Measurements from ENCODE around the gene PCBP3.

Gene PCBP3

GRCh38 chr21:45818276-45818903, 174.9 kb downstream of the PCBP3 start:
- no peak for DNase-seq

GRCh38 chr21:45818904-45819285, 175.4 kb downstream of the PCBP3 start:
- no peak for DNase-seq

DNA sequence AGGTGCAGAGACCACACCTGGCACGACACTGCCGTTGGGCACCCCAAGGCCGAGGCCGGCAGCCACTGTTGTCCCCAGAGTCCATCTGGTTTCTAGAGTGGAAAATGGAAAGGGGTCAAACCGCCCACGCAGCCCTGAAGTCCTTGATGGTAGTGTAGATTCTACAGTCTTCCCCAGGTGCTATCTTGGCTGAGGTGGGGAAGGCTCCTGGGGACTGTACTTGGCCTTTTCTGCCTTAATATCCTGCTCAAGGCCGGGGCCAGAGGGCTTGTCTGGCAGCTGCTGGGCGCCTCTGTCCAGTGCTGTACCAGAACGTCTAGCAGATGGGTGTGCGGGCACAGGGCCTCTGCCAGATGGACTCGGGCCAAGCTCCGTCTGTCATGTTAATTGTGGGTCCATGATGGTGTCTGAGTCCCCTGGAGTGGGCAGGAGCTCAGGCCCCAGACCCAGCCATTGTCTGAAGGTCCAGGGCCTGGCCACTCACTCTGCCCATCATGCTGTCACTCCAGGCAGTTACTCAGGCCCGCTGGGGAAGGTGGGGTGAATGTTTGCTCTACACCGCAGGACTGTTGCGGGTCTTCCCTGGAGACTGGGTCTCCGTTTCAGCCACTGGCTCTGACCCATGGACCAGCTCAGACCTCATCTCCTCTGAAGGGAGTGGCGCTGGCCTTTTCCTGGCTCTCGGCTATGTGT, 176.1 kb downstream of the PCBP3 start:
- no peak for DNase-seq

GRCh38 chr21:45820171-45821091, 176.9 kb downstream of the PCBP3 start:
- peak; percentile 54 for DNase-seq

- DNase-seq = no peak
Observed at GRCh38 chr21:45821315-45821962, 177.9 kb downstream of the PCBP3 start.

GRCh38 chr21:45821998-45822397, 178.5 kb downstream of the PCBP3 start:
- DNase-seq = no peak

- no peak for DNase-seq
Observed at GRCh38 chr21:45822429-45823099, 179.0 kb downstream of the PCBP3 start.

- no peak for DNase-seq
Observed at GRCh38 chr21:45823100-45823681, 179.7 kb downstream of the PCBP3 start.

- no peak for DNase-seq
Observed at GRCh38 chr21:45824546-45825215, 181.2 kb downstream of the PCBP3 start.

DNA sequence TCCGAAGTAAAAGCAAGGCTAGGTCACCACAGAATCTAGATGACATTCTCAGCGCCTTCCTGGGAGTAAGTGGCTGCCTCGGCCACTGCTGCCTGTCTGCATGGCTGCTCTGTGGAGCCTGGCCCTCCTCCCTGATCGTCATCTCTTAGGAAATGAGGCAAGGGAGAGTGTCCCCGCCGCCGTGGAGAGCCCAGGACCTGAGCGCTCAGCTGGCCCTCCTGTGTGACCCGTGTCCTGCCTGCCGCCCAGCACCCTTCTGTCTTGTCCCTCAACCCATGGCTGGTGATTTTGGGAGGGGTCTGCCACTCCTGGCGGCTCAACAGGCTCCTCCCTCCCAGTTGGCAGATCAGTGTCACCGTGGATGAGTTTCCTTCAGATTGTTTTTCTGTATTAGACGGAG, 181.7 kb downstream of the PCBP3 start:
- no peak for DNase-seq

GRCh38 chr21:45826676-45827301, 183.3 kb downstream of the PCBP3 start:
- no peak for DNase-seq

DNA sequence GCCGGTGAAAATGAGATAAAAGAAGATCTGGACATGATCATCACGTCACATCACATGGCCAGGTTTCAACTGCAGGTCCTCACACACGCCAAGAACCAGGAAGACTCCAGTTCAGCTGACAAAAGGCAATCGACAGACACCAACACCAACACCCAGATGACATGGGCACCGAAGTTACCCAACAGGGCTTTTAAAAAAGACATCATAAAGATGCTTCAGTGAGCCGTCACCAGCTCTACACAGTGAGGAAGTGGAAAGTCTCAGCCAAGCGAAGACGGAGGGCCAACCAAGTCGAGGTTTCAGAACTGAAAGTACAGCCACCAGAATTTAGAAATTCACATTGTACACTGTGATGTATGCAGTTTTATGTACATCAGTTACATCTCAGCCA, 183.8 kb downstream of the PCBP3 start:
- no peak for DNase-seq

GRCh38 chr21:45827881-45828579, 184.5 kb downstream of the PCBP3 start:
- no peak for DNase-seq

DNA sequence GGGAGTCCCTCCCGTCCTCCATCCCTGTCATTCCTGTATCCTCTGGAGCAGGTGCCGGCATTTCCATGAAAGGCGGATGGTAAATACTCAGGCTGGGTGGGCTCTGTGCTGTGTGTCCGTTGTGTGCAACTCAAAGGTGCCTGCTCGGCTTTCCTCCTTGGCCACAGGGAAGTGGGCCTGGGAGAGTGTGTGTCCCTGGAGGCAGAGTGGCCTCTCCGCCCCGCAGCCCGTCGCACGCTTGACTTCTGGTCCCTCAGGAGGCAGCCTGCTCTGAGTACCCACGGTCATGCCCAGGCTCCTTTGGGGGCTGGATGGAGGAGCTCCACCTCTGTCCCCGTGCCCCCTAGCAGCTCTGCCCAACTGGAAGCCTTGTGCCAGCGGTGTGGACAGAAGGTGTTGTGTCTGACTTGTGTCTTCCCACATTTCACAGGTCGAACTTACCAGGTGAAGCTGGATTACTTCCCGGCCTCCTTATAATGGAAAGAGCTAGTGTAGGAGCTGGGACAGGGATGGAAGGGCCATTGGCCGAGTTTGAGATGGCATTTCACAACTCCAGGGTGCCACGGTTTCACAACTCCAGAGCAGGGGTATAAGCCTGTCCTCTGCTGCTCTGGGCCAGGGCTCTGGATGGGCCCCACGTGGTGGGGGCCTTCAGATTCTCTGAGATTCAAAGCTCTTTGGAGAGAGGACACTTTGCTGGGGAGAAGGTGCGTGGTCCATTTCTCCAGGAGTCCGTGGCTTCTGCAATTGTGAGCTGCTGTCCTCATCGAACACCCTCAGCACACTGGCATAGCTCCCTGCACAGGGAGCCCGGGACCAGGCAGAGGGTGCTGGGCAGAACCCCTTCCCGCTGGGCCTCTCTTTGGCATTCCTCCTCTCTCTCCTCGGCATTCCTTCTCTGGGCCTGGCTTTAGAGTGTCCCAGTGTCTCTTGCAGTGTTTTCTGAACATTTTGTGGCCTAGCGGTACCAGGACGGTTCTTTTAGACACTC, 185.3 kb downstream of the PCBP3 start:
- no peak for DNase-seq

GRCh38 chr21:45829668-45830067, 186.1 kb downstream of the PCBP3 start:
- no peak for DNase-seq

- DNase-seq = no peak
Observed at GRCh38 chr21:45830221-45830640, 186.7 kb downstream of the PCBP3 start.

DNA sequence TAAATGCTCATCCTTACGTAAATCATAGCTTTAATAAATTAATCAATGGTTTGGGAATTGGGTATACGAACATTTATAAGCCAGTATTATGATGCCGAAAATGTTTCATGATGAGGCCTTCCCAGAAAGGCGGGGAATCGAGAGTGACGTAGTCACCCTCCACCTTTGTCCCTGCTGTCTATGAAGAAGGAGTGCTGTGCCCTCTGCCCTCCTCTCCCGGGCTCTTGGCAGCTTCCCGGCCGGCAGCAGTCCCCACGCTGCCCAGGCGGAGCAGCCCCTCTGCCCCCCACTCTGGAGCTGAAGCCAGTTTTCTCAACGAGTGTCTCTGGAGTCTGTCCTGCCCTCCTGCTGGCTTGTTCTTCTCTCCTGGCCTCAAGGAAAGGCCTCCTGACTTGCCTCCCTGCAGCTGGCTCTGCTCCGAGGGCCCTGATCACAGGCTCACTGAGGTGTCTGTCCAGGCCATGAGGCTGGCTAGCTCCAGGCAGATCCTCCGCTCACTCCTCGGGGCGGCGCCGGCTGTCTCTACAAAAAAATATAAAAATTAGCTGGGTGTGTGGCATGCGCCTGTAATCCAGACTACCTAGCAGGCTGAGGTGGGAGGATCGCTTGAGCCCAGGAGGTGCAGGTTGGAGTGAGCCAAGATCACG, 187.3 kb downstream of the PCBP3 start:
- no peak for DNase-seq

DNA sequence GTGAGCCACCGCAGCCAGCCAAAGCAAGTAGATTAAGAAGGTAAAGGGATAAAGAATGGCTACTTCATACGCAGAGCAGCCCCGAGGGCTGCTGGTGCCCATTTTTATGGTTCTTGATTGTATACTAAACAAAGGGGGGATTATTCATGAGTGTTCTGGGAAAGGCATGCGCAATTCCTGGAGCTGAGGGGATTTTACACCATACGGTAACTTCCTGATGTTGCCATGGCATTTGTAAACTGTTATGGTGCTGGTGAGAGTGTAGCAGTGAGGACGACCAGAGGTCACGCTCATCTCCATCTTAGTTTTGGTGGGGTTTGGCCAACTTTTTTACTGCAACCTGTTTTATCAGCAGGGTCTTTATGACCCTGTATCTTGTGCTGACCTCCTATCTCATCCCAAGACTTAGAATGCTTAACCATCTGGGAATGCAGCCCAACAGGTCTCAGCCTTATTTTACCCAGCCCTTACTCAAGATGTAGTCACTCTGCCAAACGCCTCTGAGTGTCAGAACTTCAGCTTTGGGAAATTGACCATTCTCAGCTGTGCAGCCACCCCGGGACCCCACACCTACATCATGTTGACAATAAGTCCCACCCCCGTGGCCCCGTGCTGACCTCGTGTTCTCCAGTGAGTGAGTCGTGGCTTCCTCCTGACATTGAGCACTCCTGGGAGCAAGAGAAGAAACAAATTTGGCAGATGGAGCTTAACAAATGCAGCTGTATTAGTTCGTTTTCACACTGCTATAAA, 188.6 kb downstream of the PCBP3 start:
- no peak for DNase-seq
